Measurements from ENCODE around the gene SYNPO2. TPM values are rescaled to one million over a fixed set of nuclear protein-coding genes. Genes with fewer than 3 reads are reported as not detected.

Gene SYNPO2
- total RNA-seq, 1 donor from 2014 or later, result 188 TPM

GRCh38 chr4:119068529-119068962 lies 179.9 kb downstream of the SYNPO2 start:
- ATAC-seq, result no peak
- intact Hi-C loops (cut with micrococcal nuclease), result no loop called here
- no peak for DNase-seq

- ATAC-seq (no peak), DNase-seq (no peak)
- intact Hi-C loops (cut with micrococcal nuclease), result no loop called here
Observed at GRCh38 chr4:119070301-119070700, 181.6 kb downstream of the SYNPO2 start.

GRCh38 chr4:119080721-119081541 lies 192.3 kb downstream of the SYNPO2 start:
- intact Hi-C loops (cut with micrococcal nuclease), result no loop called here
- DNase-seq (no peak), ATAC-seq (peak; percentile 26)

GRCh38 chr4:119081542-119081859 lies 192.8 kb downstream of the SYNPO2 start:
- ATAC-seq, result no peak
- intact Hi-C loops (cut with micrococcal nuclease), result no loop called here
- DNase-seq, result no peak

GRCh38 chr4:119081943-119082342 lies 193.3 kb downstream of the SYNPO2 start:
- ATAC-seq, result peak; percentile 92
- intact Hi-C loops (cut with micrococcal nuclease), result no loop called here
- peak; percentile 60 for DNase-seq

GRCh38 chr4:119082661-119083060 lies 194.0 kb downstream of the SYNPO2 start:
- DNase-seq, result no peak
- ATAC-seq, result no peak
- intact Hi-C loops (cut with micrococcal nuclease), result no loop called here

- ATAC-seq, result no peak
- intact Hi-C loops (cut with micrococcal nuclease), result no loop called here
- no peak for DNase-seq
Observed at GRCh38 chr4:119084513-119084912, 195.9 kb downstream of the SYNPO2 start.

GRCh38 chr4:119087121-119087520 lies 198.5 kb downstream of the SYNPO2 start:
- intact Hi-C loops (cut with micrococcal nuclease), result no loop called here
- DNase-seq (no peak), ATAC-seq (peak; percentile 55)

- peak; percentile 17 for ATAC-seq
- no peak for DNase-seq
- intact Hi-C loops (cut with micrococcal nuclease), result no loop called here
Observed at GRCh38 chr4:119087656-119088055, 199.0 kb downstream of the SYNPO2 start.

GRCh38 chr4:119093042-119093827 lies 204.6 kb downstream of the SYNPO2 start:
- DNase-seq (no peak), ATAC-seq (peak; percentile 51)
- intact Hi-C loops (cut with micrococcal nuclease), result no loop called here

GRCh38 chr4:119097282-119097900 lies 208.7 kb downstream of the SYNPO2 start:
- no peak for DNase-seq
- intact Hi-C loops (cut with micrococcal nuclease), result no loop called here
- ATAC-seq, result no peak

- no peak for DNase-seq
- peak; percentile 26 for ATAC-seq
- intact Hi-C loops (cut with micrococcal nuclease), result no loop called here
Observed at GRCh38 chr4:119098306-119098705, 209.7 kb downstream of the SYNPO2 start.

- DNase-seq (no peak), ATAC-seq (peak; percentile 45)
- intact Hi-C loops (cut with micrococcal nuclease), result no loop called here
Observed at GRCh38 chr4:119099227-119099810, 210.7 kb downstream of the SYNPO2 start.

GRCh38 chr4:119100655-119101054 lies 212.0 kb downstream of the SYNPO2 start:
- DNase-seq (no peak), ATAC-seq (no peak)
- intact Hi-C loops (cut with micrococcal nuclease), result no loop called here

GRCh38 chr4:119103263-119103662 lies 214.6 kb downstream of the SYNPO2 start:
- DNase-seq (peak; percentile 34), ATAC-seq (peak; percentile 65)
- intact Hi-C loops (cut with micrococcal nuclease), result no loop called here

GRCh38 chr4:119104644-119105273 lies 216.1 kb downstream of the SYNPO2 start:
- ATAC-seq (peak; percentile 50), DNase-seq (no peak)
- intact Hi-C loops (cut with micrococcal nuclease), result no loop called here

- intact Hi-C loops (cut with micrococcal nuclease), result no loop called here
Observed at GRCh38 chr4:119105605-119106004, 217.0 kb downstream of the SYNPO2 start.

GRCh38 chr4:119106036-119107000 lies 217.7 kb downstream of the SYNPO2 start:
- intact Hi-C loops (cut with micrococcal nuclease), result no loop called here
- ATAC-seq, result no peak
- no peak for DNase-seq

More at GRCh38 chr4:119105605-119106004, 217.0 kb downstream of the SYNPO2 start:
- DNase-seq (no peak), ATAC-seq (no peak)
